CD1c-positive myeloid dendritic cell (primary cell): ENCODE data around the gene SLX4IP.

Source experiments
- DNase-seq: peaks from one replicate; pipeline ENCODE4 v3.0.0-alpha.2; 2016; ENCODE audit errors: extremely low spot score

The SLX4IP gene

DNA sequence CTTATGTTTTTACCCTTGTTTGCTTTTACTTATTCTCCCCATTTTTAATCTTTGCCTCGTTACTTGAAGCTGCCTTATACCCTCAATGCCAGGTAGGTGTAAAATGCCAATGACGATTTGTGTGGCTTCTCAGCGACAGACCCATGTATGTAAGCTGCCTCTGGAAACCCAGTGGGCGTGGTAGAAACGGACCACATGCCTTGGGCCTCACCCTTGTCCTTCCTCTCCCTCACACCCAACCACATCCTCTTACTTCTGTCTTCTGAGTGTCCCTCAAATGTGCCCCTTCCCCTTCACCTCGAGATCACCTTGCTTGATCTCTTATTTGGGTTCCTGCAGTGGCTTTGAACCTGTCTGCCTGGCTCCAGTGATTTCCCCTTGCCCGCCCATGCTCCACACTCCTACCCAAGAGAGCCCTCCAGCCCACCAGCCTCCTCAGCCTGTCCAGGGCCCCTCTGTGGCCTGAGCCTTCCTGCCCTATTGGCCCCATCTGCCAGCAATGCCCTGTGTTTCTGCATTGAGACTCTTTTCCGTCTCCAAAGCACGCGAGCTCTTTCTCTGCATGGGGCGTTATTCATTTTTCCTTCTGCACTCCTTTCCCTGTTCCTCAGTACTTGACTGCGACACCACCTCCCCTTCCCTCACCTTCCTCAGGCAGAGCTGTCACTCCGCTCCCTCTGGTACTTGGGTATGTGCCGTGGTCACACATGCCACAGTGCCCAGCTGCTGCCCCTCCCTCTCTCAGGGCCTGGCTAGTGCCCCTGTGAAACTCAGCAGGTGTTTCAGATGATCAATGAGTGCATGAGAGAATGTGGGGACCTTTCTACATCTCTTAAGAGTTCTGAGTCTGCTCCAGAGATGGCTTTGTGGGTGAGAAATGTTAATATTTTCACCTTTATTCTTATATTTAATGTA lies 115.4 kb downstream of the SLX4IP start:
- peak; percentile 28 for DNase-seq

DNA sequence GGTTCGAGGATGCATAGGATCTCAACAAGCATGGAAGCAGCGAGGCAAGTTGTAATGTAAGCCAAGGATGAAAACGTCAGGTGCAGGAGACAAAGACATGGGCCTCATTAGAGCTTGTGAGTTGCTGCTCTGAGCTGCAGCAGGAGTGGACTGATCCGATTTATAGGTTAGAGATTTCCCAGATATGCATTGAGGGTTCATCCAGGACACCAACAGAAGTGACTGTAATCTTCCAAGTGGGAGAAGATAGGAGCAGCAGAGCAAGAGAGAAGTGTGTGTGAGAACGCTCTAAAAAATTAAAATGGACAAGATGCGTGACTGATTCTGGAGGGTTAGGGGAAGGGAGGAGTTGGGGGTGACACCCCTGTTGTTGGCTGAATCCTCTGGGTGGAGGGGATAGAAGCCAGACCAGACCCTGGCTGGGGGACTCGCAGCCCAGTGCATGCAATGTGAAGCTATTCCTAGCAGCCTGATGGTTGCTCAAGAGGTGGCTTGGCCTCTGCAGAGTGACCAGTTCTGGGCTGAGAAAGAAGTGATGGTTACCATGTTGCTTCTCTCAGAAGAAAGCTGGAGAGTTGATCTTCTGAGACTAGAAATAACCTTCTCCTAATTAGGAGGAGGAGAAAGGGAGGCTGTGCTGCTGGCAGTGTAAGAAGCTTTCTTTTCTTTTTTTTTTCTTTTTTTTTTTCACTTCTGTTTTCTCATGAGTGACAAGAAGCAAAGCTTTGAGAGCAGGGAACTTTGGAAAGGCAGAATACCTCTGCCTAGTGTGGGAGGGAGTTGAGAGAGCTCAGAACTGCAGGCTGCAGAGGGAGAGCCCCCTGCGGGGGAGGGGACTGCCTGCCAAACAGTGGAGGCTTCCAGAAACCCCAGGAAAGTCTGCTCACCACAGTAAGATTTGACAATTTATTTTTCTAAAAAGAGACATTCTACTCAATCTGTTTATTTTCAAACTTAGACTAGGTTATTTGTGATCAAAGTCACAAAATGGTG lies 116.9 kb downstream of the SLX4IP start:
- peak; percentile 42 for DNase-seq

GRCh38 chr20:10553326-10553984 lies 118.3 kb downstream of the SLX4IP start:
- DNase-seq = peak; percentile 64

- no peak for DNase-seq
These were observed 119.2 kb downstream of the SLX4IP start for GRCh38 chr20:10554285-10554684.

DNA sequence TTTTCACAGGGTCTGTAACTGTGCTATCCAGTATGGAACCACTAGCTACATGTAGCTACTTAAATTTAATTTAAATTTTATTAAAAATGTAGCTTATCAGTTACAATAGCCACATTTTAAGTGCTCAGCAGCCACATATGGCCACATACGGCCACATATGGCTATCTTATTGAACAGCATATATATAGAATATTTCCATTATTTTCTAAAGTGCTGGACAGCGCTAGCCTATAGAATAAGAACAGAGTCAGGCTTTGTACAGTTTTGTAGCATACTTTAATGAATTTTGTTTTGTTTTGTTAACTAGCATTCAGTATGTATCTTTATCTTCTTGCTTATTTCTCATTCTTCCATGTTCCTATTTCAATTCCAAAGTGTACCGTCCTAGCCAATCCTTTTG lies 120.3 kb downstream of the SLX4IP start:
- DNase-seq = no peak

- DNase-seq = no peak
These were observed 120.8 kb downstream of the SLX4IP start for GRCh38 chr20:10555865-10556308.

DNA sequence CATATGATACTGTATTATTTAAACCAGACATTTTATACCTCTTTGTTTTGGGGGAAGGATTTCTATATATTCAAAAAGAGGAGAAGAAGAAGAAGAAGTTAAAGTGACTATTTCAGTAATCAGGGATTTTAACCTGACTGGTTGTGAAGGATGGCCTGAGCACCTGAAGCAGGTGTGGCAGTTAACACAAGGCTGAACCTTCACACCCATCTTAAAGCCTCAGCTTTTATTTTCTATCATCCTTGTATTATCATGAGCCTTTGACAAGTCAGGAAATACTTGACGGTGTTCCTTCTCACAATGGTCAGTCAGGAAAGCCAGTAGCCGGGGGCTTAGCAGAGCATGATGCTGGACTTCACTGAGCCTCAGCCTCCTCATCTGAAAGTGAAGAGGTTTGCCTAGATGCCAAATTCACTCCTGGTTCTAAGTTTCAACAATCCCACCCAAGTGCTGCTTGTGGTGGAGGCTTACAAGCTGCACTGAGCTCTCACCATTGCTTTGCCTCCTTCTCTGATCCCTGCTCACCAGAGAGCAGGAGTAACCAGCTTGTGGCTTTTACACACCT lies 121.5 kb downstream of the SLX4IP start:
- no peak for DNase-seq

- no peak for DNase-seq
These were observed 122.6 kb downstream of the SLX4IP start for GRCh38 chr20:10557685-10558084.

DNA sequence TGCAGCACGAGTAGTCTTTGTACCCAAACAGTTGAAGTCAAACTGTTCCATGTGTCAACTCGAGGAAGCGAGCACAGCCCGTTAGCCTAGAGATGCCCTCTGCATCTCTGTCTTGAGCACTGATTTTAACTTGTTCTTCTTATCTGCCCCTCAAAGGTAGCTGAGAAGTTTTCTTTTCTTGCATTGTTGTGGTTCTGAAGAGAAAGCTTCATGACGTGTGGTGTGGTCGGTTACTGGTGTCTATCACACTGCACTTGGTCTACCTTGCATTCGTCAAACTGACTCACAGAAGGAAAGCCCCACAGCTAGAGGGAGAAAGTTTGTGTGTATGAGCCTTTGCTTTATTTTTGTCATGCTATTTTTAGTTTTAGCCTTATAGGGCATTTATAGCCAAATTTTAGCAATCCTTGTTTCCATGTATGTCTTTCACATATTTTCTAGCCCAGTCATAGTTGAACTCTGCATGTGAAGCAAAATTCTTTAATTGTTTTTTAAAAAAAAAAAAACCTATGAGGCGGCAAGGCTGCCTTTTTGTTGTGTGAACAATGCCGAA lies 123.6 kb downstream of the SLX4IP start:
- no peak for DNase-seq

DNA sequence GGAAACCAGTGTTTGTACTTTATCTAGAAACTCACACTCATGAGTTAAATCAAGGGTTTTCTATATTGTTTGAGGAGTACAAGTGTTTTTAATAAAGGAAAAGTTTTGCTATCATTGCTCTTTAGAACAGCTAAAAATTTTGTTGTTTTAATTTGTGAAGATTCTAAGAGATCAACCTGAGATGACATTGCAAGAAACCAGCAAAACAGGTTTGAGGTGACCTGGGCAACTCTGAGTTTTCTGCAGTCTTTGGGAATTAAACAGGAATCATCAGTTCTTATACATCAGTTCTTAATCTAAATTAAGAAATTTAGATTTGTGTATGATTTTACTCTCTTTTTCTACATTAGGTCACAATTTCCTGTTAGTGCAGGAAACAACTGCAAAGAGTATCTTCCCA lies 124.2 kb downstream of the SLX4IP start:
- no peak for DNase-seq

DNA sequence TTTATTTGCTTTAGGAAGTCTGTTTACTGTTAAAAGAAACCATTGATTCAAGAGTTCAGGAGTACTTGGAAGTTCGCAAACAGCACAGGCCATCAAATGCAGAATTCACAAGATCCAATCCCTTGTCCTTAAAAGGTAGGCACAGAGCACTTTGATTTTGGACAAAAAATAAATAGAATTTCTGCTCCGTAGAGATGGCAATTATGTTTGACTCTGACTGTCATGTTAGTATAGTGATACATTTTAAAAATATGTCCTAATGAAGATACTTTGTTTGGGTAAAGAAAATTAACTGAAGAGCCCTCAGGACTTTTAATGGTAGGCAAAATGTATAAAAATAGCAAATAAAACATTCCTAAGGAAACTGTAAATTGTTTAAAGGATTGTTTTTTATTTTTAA lies 125.6 kb downstream of the SLX4IP start:
- no peak for DNase-seq

DNA sequence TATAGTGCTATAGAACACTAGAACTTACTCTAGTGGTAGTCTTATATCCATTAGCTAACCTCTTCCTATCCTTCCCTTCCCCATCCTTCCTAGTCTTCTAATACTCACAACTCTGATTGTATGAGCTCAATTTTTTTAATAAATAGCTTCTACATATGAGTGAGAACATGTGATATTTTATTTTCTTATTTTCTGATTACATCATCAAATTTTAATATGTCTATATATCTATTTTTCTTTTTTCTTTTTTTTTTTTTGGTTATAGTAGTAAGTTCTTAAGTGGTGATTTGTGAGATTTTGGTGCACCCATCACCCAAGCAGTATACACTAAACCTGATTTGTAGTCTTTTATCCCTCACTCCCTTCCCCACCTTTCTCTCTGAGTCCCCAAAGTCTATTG lies 126.2 kb downstream of the SLX4IP start:
- DNase-seq = no peak

DNA sequence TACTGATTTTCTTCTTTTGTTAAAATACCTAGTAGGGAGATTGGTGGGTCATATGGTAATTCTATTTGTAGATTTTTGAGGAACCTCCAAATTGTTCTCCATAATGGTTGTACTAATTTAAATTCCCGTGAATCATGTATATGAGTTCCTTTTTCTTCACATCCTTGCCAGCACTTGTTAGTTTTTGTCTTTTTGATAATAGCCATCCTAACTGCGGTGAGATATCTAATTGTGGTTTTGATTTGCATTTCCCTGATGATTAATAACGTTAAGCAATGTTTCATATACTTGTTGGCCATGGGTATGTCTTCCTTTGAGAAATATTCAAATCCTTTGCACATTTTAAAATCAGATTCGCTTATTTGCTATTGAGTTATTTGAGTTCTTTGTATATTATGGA lies 127.8 kb downstream of the SLX4IP start:
- peak; percentile 16 for DNase-seq

DNA sequence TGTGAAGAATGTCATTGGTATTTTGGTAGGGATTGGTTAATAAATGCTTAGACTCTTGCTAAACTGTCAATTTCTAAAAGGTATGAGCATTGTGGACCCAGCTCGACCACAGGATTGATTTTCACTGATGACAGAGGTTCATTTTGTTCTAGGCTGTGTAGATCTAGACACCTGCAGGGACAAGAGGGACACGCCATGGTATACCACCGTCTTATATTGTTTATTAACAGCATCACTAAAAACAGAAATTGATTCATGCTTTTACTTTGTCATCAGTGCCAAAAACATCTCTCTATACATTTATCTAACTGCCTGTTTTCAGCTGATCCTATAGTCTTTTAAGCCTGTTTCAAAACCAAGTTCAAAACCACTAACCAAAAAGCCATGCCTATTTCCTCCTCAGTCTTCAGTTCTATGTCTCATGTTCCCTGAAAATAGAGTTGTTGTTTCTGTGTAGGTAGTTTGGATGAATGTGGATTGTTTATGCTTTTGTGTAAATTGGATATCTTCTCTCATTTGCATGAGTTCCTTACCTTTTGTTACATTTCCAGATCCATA lies 128.9 kb downstream of the SLX4IP start:
- DNase-seq = no peak

- peak; percentile 47 for DNase-seq
These were observed 130.3 kb downstream of the SLX4IP start for GRCh38 chr20:10565191-10565921.

DNA sequence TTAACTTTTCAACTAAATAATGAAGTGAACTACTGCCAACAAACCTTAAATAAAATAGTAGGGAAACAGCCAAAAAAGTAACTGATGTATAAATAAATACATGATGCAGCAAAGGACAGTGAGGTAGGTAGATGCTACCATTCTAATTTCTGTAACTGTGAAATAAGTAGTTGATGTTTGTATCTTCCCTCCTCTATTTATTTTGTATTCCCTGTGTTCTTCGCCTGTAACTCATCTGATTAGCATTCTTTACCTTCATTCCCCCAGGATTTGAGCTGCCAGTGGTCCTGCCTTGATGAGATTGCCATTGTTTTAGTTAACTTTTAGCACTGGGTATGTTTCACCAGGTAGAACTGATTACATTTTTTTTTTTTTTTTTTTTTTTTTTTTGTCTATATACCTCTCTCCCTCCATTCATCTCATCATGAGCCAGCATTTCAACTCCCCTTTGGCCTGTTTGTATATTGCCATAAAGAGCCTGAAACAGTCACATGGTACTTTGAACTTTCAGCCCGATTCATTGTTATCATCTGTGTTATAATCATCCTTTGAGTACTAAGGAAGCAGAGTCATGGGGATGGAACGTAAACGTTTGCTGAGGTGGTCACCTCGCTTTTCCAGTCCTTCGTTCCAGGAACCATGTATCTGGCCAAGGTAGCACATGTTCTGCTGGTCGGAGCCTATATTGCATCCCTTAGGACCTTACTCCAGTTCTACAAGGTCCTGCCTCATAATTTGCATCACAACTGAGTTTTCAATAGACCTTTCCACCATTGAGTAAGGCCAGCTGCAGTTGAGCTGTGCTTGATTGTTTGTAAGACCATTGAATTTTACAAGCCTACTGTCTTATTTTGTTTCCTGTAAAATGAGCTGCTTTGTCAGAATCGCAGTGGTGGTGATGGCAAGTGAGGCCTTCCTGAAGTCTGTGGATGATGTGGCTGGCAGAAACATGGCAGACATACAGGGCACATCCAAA lies 131.1 kb downstream of the SLX4IP start:
- DNase-seq = no peak

GRCh38 chr20:10568032-10568431 lies 132.9 kb downstream of the SLX4IP start:
- DNase-seq = no peak

GRCh38 chr20:10571313-10571815 lies 136.3 kb downstream of the SLX4IP start:
- no peak for DNase-seq

DNA sequence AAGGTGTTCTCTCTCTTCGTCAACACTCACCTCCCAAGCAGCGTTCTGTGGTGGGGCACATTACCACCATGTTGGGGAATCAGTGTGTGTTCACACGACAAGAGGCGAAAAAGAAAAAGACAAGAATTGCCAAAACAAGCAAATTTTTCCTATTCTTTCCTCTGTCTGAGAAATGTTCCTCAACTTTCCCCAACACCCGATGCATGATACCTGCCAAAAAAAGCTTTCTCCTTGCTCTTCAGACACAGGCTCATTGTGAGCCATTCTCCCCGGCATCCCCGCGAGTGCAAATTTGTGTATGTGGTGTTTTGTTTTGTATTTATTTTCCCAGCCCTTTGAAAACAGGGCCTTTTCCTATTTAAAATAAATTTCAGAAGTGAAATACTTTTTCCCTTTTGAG lies 137.7 kb downstream of the SLX4IP start:
- DNase-seq = no peak
